NCI-H82 (cell line): ENCODE results near the gene SPIN4.
"Not testable (repeated sequence)": the region's sequence is repeated elsewhere in the genome, so short reads cannot be mapped to it uniquely, and the experiment has no call there.

Experiments used
- DNase-seq: peaks from one replicate; lab custom pipeline; 2025; lab: John Stamatoyannopoulos, UW

The SPIN4 gene

GRCh38 chrX:63350941-63351616 is at the start of gene SPIN4:
SPIN4 (minus strand) TSS chrX:63351332; CDS start chrX:63350819, 513 bp downstream.
- peak; percentile 97 for DNase-seq

DNA sequence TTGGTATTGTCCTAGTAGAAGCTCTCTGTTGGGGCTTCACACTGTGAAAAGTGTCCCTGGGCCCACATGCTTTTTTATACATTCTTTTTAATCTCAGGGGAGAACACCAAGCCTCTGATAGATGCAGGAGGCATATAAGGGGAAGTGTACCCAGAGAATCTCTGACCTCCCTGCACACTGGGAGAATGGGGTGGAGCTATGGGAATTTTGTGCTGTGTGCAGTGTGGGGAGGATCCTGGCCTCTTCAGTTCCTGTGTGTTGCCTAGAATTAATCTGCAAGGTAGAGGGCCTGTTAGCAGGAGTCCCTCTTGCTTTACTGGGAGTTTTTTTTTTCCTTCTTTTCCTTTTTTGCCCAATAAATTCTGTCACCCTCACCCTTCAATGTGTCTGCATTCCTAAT is 49.2 kb upstream of the SPIN4 start:
- no peak for DNase-seq

DNA sequence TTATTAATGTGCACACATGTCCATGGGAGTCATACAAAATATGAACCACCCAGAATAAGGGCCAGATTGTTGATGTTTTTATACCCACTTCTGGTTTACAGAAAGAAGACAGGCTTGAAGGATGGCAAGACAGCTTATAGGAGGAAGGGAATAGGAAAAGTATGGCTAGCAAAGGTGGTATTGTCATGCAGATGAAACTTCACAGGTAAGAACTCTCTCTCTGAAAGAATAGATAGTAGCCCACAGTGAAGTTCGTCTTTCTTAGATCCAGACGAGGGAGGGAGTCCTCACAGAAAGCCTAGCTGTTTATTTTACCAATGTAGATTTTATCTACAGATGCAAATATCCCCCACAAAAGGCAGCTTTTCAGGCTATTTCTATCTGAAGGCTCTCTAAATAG is 43.7 kb upstream of the SPIN4 start:
- DNase-seq, result no peak

- not testable (repeated sequence) for DNase-seq
Observed at GRCh38 chrX:63393094-63393493, 42.0 kb upstream of the SPIN4 start.

DNA sequence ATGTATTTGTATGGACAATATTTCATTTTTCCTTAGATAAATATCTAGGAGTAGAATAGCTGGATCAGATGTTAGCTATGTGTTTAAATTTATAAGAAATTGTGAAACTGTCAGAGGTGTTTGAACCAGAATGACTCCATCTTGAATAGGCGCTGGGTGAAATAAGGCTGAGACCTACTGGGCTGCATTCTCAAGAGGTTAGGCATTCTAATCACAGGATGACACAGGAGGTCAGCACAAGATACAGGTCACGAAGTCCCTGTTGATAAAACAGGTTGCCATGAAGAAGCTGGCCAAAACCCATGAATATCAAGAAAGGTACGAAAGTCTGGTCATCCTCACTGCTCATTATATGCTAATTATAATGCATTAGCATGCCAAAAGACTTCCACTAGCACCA is 36.3 kb upstream of the SPIN4 start:
- no peak for DNase-seq

DNA sequence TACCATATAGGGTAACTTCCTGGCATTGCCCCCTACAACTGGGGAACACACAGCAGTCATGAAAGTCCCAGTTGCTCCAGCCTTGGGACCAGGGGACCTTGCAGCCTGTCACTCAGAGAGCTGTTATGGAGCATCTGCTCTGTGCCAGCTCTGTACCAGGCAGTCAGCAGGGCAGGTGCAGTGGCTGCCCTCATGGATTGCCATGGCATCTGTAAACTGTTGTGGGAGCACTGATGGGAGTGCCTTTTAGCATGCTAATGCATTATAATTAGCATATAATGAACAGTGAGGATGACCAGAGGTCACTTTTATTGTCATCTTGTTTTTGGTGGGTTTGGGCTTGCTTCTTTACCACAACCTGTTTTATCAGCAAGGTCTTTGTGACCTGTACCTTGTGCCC is 33.1 kb upstream of the SPIN4 start:
- DNase-seq, result not testable (repeated sequence)

- DNase-seq, result not testable (repeated sequence)
Observed at GRCh38 chrX:63373012-63373411, 21.9 kb upstream of the SPIN4 start.

DNA sequence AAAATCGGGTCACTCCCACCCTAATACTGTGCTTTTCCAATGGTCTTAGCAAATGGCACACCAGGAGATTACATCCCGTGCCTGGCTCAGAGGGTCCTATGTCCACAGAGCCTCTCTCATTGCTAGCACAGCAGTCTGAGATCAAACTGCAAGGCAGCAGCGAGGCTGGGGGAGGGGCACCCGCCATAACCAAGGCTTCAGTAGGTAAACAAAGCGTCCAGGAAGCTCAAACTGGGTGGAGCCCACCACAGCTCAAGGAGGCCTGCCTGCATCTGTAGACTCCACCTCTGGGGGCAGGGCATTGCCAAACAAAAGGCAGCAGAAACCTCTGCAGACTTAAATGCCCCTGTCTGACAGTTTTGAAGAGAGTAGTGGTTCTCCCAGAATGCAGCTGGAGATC is 16.6 kb upstream of the SPIN4 start:
- peak; percentile 30 for DNase-seq

GRCh38 chrX:63363788-63364187 is 12.7 kb upstream of the SPIN4 start:
- DNase-seq, result no peak

DNA sequence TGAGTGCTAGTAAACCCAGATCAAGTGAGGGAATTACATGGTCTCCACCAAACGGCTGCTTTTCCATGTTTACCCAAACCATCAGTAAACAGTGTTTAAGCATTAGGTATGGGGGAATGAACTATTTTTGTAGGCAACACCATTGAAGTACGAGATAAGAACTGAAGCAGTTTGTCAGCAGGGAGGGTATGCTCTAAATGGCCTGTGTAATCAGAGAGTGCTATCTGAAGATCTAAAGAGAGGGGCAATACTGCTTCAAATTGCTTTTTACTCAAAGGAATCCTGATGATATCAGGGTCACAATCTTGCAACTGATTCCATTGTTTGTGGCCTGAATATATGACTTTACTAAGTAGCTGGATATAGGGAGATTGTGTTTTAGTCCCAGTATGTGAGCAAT is 10.4 kb upstream of the SPIN4 start:
- no peak for DNase-seq

DNA sequence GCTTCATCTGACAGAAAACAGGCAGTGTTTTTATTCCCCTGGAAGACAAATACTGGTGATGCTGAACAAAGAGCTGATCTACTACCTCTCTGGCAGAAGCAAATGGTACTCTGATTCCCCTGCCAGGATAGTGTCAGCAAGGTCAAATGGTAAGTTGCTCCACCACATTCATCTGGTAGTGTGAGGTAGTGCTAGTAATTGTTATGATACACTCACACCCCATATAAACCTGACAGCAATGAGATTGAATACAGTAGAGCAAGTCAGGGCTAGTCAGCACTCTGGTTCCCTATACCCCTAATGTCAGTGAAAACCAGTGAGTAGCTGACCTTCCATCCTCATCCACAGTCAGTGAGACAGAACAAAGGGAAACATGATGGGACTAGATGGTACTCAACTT is 3.4 kb upstream of the SPIN4 start:
- no peak for DNase-seq

GRCh38 chrX:63350465-63350877 is 661 bp downstream of the SPIN4 start:
- peak; percentile 80 for DNase-seq

GRCh38 chrX:63349307-63349706 is 1.8 kb downstream of the SPIN4 start:
- DNase-seq, result peak; percentile 40

GRCh38 chrX:63330681-63331080 is 20.5 kb downstream of the SPIN4 start:
- no peak for DNase-seq

DNA sequence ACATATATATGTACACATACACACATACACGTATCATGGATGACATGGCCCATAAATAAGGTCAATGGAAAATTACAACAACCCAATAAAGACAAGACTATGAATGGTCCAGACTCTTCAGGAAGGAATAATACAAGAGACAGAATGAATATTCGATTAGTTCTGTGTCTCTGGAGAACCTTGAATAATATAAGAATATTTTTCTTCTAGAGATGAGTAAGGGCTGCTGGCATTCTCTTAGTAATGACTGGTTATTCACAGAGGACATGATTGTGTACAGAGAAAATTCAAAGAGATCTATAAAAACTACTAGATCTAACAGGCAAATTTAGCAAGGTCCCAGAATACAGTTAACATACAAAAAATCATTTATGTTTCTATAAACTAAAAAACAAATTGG is 23.3 kb downstream of the SPIN4 start:
- no peak for DNase-seq

GRCh38 chrX:63299596-63299995 is 51.5 kb downstream of the SPIN4 start:
- no peak for DNase-seq
